GM19324 (cell line): ENCODE data around the gene DTNBP1.

Experiments used
- ATAC-seq: cut with Tn5 transposase; IDR thresholded peaks from one replicate; pipeline ENCODE4 v1.9.1; 2021; ENCODE audit warnings: mild to moderate bottlenecking, moderate library complexity; ENCODE audit not compliant: unreplicated experiment, low FRiP score

Gene DTNBP1

DNA sequence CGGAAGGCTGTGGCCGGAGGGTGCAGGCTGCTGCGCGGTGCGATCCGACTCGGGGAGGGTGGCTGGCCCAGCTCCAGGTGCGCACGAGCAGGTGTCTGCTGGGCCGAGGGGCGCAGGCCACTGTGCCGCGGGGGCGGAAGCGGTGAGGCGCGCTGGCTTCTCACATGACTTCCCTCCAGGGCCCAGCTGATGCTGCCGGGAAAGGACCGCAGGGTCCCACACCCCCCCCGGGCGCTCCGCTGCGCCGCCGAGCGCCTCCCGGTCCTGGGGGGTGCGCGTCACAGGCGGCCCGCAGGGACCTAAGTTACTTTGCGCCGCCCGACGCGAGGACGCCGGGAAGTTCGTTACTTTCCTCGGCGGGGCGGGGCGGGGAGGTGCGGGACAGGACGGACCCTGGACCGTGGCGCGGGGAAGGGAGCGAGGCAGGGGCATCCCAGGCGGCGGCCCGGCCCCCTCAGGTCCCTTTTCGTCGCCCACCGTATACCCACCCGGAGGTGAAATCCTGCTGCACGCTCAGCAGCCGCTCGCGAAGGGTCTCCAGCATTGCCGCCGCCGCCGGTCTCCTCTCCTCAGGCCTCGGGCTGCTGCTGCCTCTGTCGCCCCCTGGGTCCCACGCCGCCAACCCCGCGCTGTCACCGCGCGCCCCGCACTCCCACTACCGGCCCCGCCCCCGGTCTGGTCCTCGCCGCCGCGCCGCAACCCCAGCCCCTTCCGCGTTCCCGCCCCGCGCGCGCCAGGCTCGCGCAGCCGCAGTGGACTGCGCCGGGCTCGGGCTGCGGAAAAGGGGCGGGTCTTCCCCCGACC is at the start of gene DTNBP1:
Gene DTNBP1, minus strand, starts transcription at position 703 of the 804 bp plus-strand sequence. Its CDS starts 159 bp downstream, at position 544.
- peak; percentile 84 for ATAC-seq

DNA sequence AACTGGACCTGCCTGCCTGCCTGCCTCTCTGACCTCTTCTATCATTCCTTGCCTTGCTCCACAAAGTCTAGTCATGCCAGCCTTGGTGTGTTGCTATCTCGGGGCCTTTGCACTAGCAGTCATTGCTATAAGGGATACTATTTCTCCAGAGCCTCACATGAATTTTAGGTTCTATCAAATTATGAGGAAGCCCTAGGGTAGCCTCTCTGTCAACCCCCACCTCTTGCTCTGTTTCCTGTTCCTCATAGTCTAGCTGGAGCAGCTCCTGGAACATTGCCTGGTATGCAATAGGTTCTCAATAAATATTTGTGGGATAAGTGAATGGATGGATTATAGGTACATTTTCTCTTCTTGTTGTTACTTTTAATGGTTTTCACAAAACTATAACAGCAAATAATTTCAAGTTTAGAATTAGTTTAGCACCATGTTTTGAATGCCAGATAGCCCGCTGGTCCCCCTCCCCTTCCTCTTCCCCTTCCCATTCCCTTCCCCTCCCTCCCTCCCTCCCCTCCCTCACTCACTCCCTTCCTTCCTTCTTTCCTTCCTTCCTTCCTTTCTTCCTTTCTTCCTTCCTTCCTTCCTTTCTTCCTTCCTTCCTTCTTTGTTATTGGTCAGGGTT is 46.9 kb upstream of the DTNBP1 start:
- no peak for ATAC-seq

DNA sequence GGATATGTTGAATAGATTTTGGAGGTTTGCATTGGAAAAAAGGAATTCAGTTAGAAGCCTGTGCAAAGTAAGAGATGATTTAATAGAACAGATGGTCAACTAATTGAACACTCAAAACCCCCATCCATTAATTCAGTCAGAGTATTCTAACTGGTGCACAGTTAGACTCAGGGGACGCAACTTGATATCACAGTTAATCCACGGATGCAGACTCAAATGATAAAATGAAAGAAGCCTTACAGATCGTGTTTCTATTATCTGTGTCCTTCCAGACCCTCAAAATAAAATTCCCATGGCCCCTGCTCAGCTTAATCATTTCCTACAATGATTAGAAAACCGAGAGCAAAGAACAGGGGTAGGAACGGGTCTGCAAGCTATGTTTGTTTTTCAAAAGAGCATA is 45.4 kb upstream of the DTNBP1 start:
- no peak for ATAC-seq

GRCh38 chr6:15705981-15706380 is 43.2 kb upstream of the DTNBP1 start:
- no peak for ATAC-seq

DNA sequence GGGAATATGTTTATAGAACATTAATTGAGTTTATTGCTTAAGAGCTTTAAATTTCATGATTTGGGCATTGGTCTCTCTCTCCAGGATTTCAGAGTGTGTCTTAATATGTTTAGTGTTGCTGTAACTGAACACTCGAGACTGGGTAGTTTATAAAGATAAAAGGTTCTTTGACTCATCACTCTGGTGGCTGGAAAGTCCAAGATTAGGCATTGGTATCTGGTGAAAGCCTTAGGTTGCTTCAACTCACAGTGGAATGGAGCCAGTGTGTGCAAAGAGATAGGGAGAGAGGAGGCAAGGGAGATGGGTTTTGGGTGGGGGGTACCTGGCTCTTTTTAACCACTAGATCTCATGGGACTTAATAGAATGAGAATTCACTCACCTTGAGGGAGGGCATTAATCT is 35.6 kb upstream of the DTNBP1 start:
- no peak for ATAC-seq

GRCh38 chr6:15697895-15698294 is 35.1 kb upstream of the DTNBP1 start:
- no peak for ATAC-seq

GRCh38 chr6:15691250-15691869 is 28.5 kb upstream of the DTNBP1 start:
- peak; percentile 92 for ATAC-seq

DNA sequence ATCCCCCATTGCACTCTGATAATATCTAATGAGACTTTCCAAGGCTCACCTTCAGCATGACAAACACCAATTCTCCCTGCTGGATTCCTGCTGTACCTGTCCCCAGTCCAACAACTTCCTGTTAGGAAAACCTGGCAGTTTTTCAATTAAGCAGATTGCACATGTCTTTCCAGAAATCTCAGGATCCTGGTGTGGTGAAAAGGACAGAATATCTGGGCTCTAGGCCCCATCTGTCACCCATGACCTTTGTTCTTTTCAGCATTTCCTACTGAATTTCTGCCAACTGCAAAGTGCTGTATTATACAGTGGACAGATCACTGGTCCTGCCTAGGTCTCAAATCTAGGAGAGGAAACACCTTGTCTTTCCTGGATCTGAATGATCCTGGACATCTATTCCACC is 27.7 kb upstream of the DTNBP1 start:
- no peak for ATAC-seq

DNA sequence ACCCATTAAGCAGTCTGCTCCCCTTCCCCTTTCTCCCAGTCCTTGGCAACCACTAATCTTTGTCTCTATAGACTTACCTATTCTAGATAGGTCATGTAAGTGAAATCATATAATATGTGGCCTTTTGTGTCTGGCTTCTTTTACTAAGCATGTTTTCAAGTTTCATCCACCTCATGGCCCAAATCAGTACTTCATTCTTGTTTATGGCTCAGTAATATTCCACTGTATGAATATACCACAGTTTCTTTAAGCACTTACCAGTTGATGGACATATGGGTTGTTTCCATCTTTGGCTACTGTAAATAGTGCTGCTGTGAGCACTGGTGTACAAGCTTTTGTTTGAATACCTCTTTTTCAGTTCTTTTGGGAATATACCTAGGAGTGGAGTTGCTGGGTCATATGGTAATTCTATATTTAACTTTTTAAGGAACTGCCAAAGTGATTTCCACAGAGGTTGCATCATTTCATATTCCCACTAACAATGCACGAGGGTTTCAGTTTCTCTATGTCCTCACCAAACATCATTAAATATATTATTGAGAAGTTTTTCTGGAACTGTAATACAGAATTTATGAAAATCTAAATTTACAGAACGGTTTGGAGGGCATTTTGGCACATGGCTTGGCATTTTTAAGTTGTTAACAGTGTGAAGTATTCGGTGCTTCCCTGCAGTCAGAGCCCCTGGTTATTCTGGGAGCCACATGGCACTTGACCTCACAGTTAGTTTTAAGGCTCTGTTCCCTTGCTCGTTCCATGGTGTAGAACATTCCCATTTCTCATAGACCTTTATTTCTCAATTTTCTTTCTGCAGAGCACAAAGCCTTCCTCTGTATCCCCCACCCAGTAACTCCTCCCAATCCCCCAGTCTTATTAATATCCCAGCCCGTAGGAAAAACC is 27.0 kb upstream of the DTNBP1 start:
- no peak for ATAC-seq

DNA sequence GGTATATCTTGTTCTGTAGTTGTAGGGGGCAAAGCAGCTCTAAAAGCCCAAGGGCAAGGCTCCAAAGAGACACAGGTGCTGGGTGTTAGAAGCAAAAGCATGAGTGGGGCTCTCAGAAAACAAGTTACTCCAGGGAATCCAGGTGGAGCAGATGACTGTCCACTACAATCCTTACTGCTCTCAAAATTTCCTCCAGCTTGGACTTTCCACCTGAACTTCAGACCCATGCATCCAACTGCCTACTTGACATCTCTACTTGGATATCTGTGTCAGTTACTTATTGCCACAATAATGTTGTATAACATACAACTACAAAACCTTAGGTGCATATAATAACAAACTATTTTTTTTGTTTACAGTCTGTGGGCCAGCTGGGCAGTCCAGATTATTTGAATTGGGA is 22.8 kb upstream of the DTNBP1 start:
- no peak for ATAC-seq

- ATAC-seq, result peak; percentile 71
Measured at GRCh38 chr6:15682965-15683822, 20.4 kb upstream of the DTNBP1 start.

DNA sequence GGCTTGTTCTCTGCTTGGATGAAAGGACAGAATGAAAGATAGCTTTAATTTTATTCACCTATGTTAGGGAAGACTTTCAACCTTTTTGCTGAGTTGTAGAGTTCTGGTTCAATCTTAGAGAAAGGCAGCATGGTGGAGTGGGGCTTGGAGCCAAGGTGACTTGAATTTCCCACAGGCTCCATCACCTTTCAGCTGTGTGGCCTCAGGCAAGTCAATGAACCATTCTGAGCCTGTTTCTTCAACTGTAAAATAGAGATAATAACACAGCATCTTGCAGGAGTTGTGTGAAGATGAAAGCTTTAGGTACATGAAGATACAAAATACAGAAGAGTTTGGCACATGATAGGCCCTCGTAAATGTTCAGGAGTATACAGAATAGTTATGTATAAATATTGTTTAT is 19.1 kb upstream of the DTNBP1 start:
- no peak for ATAC-seq

GRCh38 chr6:15678514-15678913 is 15.7 kb upstream of the DTNBP1 start:
- no peak for ATAC-seq

GRCh38 chr6:15677822-15678221 is 15.0 kb upstream of the DTNBP1 start:
- no peak for ATAC-seq

- ATAC-seq, result no peak
Measured at GRCh38 chr6:15675536-15676220, 12.8 kb upstream of the DTNBP1 start.

- ATAC-seq, result no peak
Measured at GRCh38 chr6:15674690-15675386, 12.0 kb upstream of the DTNBP1 start.

- no peak for ATAC-seq
Measured at GRCh38 chr6:15673666-15674065, 10.8 kb upstream of the DTNBP1 start.

DNA sequence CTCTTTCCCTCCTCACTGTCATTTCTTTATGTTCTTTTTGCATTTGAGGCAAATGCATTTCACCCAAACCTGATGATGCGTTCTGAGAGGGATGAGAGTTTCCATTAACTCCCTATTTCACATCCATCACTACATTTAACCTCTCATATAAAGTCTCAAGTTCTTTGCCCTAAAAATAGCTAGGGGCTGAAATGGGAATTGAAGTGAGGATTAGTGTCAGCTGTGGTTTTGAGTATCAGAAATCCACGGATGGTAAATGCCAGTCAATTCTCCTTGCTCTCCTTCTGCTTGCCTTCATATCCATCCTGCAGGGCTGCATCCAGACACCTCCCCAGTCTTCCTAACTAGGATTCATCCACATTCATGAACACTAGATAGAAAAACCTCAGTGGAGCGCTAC is 10.0 kb upstream of the DTNBP1 start:
- ATAC-seq, result no peak

DNA sequence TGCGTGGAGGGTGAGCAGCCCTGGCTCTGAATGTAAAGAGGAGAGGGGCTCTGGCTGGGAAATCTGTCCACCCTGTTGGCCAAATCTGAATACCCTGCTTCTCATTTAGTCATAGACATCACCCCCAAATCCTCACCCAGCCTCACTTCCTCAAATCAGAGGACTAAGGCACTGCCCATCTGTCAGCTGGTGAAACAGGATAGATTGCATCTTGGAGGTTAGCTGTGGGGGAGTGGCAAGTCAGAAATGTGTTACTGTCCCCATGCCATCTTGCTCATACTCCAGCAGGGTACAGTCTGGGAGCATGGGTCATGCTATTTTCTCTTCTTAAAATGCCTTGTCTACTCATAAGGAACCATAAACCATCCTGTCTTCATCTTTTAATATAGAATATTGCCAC is 9.5 kb upstream of the DTNBP1 start:
- no peak for ATAC-seq
